ENCODE results near the gene RTN4RL2. TPM values are rescaled to one million over a fixed set of nuclear protein-coding genes. Genes with fewer than 3 reads are reported as not detected.

RTN4RL2 gene
- total RNA-seq, 1 experiment from 2014 or later = 7.0 TPM

- H3K27me3 ChIP-seq (ENCODE audit: insufficient read depth, low read length) = peaks cover 10% of the 10 kb centered on the region; the same call in 1 of the 2 replicates
- H2BK120ac ChIP-seq (ENCODE audit: low read depth, low read length, poor library complexity, severe bottlenecking) = no peak overlapping the region
- H3K23me2 ChIP-seq (ENCODE audit: insufficient read length, low read depth, low read length, poor library complexity, severe bottlenecking) = peaks cover 30% of the 10 kb centered on the region
- H2AFZ ChIP-seq (ENCODE audit: low read length) = no peak overlapping the region
- H3K4ac ChIP-seq (ENCODE audit: low read depth, low read length) = no peak overlapping the region
- no peak overlapping the region for H2BK15ac ChIP-seq (ENCODE audit: low read depth, low read length)
- peaks cover 88% of the 10 kb centered on the region for H3K27me3 Mint-ChIP-seq (ENCODE audit: low read depth)
- no peak overlapping the region for H2BK5ac ChIP-seq (ENCODE audit: insufficient read length, low read length)
- H3K4me1 ChIP-seq (ENCODE audit: insufficient read depth, low read length) = peaks cover 14% of the 10 kb centered on the region; the same call in 1 of the 2 replicates
- no peaks in the 10 kb centered on the region for H3K9me3 ChIP-seq (ENCODE audit: control insufficient read depth, low read depth, low read length)
- no peak overlapping the region for H2BK20ac ChIP-seq (ENCODE audit: low read depth, low read length, poor library complexity, severe bottlenecking)
- H4K5ac ChIP-seq (ENCODE audit: insufficient read length, low read depth, low read length) = no peak overlapping the region
- WGBS (ENCODE audit: extremely low coverage, insufficient read length, low lambda C conversion rate) = no CpG with 5 or more reads among the region's 62 CpGs
- H4K20me1 ChIP-seq (ENCODE audit: control insufficient read depth, insufficient read depth, insufficient read length) = no peaks in the 10 kb centered on the region
- no peak overlapping the region for H3K14ac ChIP-seq (ENCODE audit: insufficient read depth, low read length)
- no peak overlapping the region for H2BK12ac ChIP-seq (ENCODE audit: insufficient read length, low read depth, low read length)
- no peak overlapping the region for H3K23ac ChIP-seq (ENCODE audit: insufficient read length, low read depth, low read length)
- no peaks in the 10 kb centered on the region for H3K9me3 Mint-ChIP-seq
- H3K79me1 ChIP-seq (ENCODE audit: insufficient read depth, low read depth, low read length, poor library complexity, severe bottlenecking) = no peaks in the 10 kb centered on the region
- H4K91ac ChIP-seq (ENCODE audit: insufficient read length, low read depth, low read length) = no peak overlapping the region
- peak; percentile 39 for DNase-seq
- no peak overlapping the region for H3K18ac ChIP-seq (ENCODE audit: insufficient read length, low read depth, low read length)
- no peak overlapping the region for H3T11ph ChIP-seq (ENCODE audit: low read length)
- H3K36me3 Mint-ChIP-seq (ENCODE audit: insufficient read depth in 1 of 3, low read depth in 3 of 3) = 0 out of 7 replicates have a peak, but pooled peaks cover 0 to 2% (median 0%) of the 10 kb centered on the region in 3 experiments
- H3K9ac ChIP-seq (ENCODE audit: extremely low read depth, insufficient read length, low read length) = no peak overlapping the region
- no peak overlapping the region for H2AK5ac ChIP-seq (ENCODE audit: insufficient read length, low read length)
- no peak overlapping the region for H4K8ac ChIP-seq (replicated peaks; ENCODE audit: insufficient read length, low read depth, low read length)
- TF ChIP-seq CTCF (conservative IDR thresholded peaks at IDR 0.05) = no peak
- peak overlapping the region; percentile 81 for H3K4me2 ChIP-seq (ENCODE audit: insufficient read depth, insufficient read length, low read length)
- H3K27ac ChIP-seq (ENCODE audit: insufficient read length, low read depth, low read length) = no peak overlapping the region
- H3K79me2 ChIP-seq (ENCODE audit: insufficient read depth, low read length) = no peaks in the 10 kb centered on the region
- peaks cover 39 to 56% of the 10 kb centered on the region in 2 experiments for H3K4me1 Mint-ChIP-seq
- peak overlapping the region; percentile 84 to 97 for H3K4me3 Mint-ChIP-seq
- no peak overlapping the region for H3K27ac Mint-ChIP-seq
- H3K56ac ChIP-seq (ENCODE audit: insufficient read length, low read depth, low read length) = no peak overlapping the region
These were observed 935 bp upstream of the RTN4RL2 start for GRCh38 chr11:57459164-57460021.
